Measurements from ENCODE around the gene NETO2.

- TF ChIP-seq CTCF (IDR thresholded peaks at IDR 0.05; ENCODE audit: low read depth, low read length, missing input control) (no peak), YY1 (IDR thresholded peaks at IDR 0.05) (no peak), REST (IDR thresholded peaks at IDR 0.05) (no peak), EGR1 (IDR thresholded peaks at IDR 0.05; ENCODE audit: low read depth in 2 of 2) (no peak), MAX (IDR thresholded peaks at IDR 0.05) (no peak), TAF1 (conservative IDR thresholded peaks at IDR 0.05) (no peak), HNF4A (conservative IDR thresholded peaks at IDR 0.05) (no peak), SP1 (IDR thresholded peaks at IDR 0.05) (no peak)
- TF ChIP-seq, protein P1, sequence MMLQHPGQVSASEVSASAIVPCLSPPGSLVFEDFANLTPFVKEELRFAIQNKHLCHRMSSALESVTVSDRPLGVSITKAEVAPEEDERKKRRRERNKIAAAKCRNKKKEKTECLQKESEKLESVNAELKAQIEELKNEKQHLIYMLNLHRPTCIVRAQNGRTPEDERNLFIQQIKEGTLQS (IDR thresholded peaks at IDR 0.05) = no peak
These were observed 16.2 kb downstream of the NETO2 start for GRCh38 chr16:47127541-47127940.
